ENCODE data around the gene RALGAPA1. TPM values are rescaled to one million over a fixed set of nuclear protein-coding genes. Genes with fewer than 3 reads are reported as not detected.
"Not testable (repeated sequence)": the region's sequence is repeated elsewhere in the genome, so short reads cannot be mapped to it uniquely, and the experiment has no call there.

Gene RALGAPA1
- total RNA-seq, 1 experiment from 2014 or later = 15.9 TPM

DNA sequence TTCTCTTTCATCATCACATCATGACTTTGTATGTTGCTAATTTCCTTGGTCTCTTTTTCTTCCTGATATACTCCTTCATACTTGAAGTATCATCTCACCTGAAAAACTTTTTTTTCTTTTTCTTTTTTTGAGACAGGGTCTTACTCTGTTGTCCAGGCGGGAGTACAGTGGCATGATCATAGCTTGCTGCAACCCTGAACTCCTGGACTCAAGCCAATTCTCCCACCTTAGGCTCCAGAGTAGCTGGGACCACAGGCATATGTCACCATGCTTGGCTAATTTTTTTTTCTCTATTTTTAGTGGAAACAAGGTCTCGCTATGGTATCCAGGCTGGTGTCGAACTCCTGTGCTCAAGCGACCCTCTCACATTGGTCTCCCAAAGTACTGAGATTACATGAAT is 107.6 kb downstream of the RALGAPA1 start:
- no peak for DNase-seq (ENCODE audit: low spot score)

DNA sequence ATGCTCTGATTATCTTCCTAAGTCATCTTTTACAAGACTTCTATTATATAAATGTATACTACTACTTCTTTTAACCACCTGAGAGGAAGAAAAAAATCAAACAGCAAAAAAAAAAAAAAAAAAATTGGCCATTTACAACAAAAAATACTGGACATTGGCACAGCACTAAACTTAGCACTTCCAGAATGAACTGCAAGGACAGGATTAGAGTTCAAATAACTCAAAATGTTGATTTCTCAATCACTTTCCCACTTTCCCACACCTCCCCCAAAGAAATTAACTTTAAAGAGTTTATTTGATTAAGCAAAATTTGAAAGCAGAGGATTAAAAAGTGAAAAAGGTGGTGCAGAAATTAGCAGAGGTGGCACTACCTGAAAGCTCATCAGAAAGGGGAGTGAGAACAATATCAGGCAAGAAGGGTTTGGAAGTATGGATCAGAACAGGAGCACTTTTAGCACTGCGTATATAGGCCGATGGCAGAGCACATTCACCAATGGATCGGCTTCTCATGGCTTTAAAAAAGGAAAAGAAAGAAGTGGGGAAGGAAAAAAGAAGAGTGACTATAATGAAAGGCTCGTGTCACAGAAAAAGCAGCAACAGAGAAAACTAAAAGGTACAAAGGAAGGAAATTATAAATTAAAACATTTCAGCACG is 109.2 kb downstream of the RALGAPA1 start:
- DNase-seq (ENCODE audit: low spot score) = no peak

DNA sequence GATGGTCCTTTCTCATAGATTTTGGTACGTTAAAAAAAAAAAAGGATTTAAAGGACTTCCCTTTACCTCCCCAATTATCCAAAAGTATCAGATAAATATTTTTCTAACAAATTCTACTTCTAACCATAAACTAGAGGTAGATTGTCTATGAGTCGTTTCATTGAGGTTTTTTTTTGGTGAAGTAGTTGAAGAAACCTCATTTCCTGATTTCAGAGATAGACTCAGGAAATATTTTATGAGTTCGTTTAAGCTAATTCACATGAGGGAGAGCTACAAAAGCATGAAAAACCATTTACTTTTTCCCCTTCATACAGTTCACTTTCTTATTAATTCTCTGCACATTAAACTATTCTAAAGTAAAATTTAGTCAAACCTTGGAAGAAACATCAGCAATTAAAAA is 112.5 kb downstream of the RALGAPA1 start:
- DNase-seq (ENCODE audit: low spot score) = no peak

DNA sequence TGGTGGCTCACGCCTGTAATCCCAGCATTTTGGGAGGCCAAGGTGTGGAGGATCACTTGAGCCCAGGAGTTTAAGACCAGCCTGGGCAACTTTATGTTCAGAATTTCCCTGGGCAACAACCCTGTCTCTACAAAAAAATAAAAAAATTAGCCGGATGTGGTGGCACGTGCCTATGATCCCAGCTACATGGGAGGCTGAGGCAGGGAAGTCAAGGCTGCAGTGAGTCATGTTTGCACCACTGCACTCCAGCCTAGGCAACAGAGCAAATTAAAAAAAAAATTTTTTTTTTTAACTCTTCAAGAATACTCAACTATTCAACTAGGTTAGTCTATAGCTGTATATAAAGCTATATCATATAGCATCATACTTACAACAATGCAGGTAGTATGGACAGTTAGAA is 113.0 kb downstream of the RALGAPA1 start:
- no peak for DNase-seq (ENCODE audit: low spot score)

DNA sequence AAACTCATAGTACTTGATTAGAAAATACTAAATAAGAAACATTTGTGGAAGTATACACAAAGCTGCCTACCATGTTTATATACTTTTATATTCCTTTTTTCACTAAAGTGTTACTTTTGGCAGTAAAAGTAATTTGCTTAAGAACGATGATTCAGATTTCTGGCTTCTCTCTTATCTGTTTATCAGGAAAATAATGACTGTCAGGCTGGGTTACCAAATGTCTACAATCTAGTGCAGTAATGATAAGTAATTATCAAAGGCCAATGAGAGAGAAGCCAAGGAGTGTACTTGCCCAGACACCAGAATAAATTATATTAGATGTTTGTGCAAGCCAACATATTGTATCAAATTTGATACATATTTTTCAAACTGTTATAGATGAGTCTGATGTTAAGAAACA is 113.4 kb downstream of the RALGAPA1 start:
- DNase-seq (ENCODE audit: low spot score) = no peak

DNA sequence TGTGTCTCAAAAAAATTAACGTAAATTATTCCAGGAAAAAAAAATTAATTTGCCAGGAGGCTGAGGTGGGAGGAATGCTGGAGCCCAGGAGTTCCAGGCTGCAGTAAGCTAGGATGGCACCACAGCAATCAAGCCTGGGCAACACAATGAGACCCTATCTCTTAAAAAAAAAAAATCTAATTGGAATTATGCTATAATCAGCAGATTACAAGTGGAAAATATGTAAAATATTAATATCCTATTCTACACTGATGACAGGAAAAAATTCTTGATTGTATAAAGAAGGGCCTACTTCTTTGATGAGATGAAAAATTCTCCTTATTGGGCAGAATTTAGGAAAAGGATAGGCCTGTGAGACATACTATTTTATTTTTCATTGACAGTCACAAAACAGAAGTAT is 114.0 kb downstream of the RALGAPA1 start:
- DNase-seq (ENCODE audit: low spot score) = no peak

DNA sequence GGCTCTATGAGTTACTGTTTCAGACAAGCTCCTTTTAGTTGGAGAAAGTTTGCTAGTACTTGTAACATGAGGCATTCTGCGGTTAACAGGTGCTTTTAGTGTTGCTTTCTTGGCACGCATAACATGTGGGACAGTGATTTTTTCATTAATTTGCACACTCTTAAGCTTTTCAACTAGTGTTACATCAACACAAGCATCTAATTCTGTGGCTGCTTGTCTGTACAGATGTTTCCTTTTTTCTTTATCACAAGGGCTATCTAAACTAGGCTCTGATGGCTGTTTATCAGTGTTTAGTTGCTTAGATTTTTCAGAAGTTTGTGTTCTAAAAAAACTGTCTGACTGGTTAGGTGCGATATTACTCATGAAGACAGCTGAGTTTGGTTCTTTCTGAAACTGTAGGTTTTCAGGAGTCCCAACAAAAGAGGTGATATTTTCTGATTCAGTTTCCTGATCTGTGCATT is 120.1 kb downstream of the RALGAPA1 start:
- DNase-seq (ENCODE audit: low spot score) = no peak

DNA sequence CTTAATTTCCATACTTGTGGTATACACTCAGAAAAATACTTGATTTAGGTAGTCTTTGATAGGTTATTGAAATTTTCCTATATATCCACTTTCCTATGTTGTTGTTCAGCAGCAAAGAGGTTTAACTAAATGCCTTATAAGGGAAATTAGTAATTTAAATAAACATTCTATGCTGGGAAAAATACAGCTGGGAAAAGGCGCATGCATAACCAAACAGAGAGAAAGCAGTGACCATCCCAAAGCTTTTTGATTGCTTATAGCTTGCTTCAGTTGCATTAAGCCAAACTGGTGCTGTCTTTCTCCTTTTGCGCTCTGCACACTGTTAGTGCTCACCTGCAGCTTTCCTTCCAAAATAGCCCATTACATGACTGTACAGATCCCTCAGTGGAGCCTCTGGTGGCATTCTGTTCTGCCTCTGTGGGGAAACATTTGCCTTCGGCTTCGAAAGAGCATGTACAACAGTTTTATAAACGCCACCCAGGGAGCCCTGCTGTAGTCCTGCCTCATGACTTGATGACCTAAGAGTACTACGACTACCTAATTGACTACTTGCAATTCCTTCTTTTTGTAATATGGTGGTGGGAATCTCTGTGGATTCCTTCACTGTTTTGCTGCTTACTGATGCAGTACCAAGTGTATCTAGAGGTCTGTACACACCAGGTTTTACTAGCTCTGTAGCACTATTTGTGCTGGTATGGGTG is 120.8 kb downstream of the RALGAPA1 start:
- no peak for DNase-seq (ENCODE audit: low spot score)

DNA sequence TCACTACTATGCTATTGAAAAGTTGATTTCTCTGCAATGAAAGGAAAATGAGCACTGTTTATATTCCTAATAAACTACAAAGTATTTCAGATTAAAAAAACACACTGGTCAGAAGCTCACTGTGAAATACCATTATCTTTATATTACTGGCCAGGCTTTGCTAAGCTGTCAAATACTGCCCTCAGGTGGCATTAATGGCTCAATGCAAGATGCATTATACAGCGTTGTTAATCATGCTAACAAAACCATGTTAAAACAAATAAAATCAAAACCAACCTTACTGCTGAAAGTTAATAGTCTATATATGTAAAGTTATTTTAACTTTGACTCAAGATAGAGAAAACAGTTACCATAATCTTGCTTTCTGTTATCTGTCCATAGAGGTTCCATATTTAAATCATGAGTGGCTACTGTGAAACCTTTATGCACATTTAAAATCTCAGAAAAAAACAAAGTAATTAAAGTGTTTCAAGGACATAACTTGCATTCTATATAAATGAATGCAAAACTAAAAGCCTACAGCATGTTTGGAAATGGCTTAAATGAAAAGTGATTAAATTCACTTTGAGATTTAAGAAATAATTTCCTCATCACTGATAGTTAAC is 121.7 kb downstream of the RALGAPA1 start:
- DNase-seq (ENCODE audit: low spot score) = peak; percentile 33

DNA sequence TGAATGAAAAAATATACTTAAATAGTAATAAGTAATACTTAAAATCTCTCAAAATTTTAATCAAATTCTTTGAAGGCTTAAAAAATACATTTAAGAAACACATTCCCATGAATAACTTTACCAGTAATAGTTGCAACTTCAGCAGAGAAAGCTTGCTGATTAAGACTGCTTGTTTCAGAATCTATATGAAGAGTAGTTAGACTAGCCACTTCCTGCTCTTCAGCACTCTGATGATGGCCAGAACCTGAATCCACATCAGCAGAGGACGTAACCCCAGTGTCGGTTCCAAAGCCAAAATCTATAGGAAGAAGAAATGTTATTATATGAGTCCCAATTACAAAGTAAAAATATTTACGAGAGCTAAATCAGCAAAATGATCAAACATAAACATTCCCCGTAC is 125.4 kb downstream of the RALGAPA1 start:
- DNase-seq (ENCODE audit: low spot score) = not testable (repeated sequence)

DNA sequence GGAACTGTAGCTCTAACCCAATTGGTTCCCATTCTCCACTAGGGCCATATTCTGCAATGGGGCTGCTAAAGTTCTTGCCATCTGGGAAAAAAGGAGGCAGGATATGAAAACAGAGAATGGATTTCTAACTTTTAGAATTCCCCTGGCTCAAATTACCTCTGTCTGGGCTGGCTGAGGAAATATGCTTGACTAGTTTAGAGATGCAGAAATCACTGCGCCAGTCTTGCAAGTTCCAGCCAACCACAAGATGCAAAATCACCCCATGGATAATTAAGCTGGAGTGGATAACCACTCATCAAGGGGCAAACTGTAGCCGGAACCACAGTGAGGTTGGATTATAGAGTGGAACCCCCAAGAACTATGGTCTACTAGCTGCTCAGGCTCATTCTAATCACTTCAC is 126.3 kb downstream of the RALGAPA1 start:
- no peak for DNase-seq (ENCODE audit: low spot score)

DNA sequence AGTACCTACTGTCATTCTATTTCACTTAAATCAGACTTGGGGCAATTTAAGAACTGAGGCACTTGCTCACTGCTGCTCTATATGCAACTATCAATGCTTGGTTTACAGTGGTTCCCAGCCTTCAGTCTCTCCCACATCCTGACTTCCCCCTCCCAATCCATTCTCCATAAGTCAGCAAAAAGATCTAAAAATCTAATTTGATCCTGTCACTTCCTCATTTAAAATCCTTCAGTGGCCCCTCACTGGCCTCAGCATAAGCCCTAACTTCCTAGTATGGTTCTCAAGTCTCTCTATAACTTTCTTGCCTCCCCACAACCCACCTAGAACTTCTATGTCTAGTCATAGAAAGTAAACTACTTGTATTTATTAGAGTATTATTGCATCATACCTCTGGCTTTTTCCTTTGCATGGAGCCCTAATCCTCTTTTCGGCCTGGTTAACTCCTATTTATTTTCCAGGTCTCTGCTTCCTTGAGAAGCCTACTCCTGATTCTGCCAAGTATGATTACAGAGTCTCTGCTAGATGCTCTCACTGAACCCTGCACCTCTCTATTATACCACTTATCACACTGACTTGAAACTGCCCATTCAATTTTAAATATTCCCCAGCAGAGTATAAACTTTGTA is 130.6 kb downstream of the RALGAPA1 start:
- no peak for DNase-seq (ENCODE audit: low spot score)

DNA sequence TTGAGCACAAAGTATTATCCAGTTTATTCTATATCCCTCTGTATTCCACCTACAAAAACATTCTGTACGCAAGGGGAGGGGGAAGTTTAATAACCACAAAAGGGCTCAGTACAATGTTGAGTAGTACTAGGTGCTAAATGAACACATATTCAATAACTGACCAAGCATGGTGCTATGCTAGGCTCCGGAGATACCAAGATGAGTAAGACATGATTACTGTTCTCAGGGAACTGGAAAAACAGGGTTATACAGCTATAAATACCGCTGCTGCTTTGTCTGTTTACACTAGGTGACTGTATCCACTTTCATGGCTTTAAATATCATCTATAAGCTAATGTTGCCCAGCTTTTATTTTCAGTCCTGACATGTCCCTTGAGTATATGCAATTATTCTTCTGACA is 139.3 kb downstream of the RALGAPA1 start:
- peak; percentile 7 for DNase-seq (ENCODE audit: low spot score)

DNA sequence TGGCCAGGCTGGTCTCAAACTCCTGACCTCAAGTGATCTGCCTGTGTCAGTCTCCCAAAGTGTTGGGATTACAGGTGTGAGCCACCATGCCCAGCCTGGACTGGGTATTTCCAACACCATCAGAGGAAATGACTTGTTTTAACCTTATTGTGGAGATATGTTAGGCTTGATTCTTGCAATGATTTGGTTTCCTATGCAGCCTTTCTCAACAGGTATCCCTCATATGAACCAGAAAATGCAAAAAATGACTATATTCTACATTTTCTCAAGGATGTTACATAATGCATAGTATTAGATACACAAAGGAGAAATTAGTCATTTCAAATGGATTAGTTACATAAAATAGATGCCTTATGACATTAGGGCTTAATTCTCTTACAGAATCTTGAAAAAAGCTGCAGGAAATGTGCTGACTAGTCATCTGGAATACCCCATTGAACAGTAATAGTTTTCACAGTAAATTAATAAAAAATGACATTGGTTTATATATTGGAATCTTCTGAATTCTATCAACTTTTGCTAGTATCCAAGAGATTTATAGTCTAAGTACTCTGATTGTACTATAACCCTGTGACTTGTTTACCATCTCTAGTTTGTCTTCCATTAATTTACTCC is 142.6 kb downstream of the RALGAPA1 start:
- DNase-seq (ENCODE audit: low spot score) = no peak

DNA sequence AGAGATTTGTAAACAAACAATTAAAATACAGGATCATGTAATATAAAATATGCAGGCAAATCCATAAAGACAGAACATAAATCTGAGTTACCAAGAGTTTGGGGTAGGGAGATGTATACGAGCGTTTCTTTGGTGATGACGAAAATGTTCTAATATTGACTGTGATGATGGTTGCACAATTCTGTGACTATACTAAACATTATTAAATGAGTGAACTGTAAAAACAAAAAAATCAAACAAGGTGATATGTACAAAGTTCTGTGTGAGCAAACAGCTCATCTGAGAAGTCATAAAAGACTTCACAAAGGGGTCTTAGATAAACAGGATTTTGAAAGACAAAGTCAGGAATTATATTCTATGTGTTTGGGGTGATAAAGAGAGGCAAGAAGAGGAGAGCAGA is 147.2 kb downstream of the RALGAPA1 start:
- no peak for DNase-seq (ENCODE audit: low spot score)

DNA sequence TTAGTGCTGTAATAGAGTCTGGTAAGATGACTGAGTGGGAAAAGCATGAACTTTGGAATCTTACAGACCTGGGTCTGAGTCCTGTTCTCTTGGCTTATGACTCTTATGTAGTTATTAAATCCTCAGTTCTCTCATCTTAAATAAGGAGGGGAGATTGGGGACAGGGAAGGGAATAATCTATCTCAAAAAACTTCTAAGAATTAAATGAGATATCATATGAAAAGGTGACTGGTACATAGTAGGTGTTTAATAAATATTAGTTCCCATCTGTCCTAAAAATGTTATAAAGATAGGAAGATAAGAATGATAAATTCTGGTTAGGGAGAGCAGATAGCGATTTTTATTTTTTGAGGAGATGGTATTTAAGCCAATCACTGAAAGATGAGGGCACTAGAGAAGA is 156.1 kb downstream of the RALGAPA1 start:
- DNase-seq (ENCODE audit: low spot score) = no peak

DNA sequence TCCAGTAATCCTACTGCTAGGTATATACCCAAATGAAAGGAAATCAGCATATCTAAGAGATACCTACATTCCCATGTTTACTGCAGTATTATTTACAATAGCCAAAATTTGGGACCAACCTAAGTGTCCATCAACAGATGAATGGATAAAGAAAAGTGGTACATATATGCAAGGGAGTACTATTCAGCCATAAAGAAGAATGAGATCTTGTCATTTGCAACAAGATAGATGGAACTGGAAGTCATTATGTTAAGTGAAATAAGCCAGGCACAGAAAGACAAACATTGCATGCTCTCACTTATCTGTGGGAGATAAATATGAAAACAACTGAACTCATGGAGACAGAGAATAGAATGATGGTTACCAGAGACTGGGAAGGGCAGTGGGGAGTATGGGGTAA is 165.6 kb downstream of the RALGAPA1 start:
- no peak for DNase-seq (ENCODE audit: low spot score)

DNA sequence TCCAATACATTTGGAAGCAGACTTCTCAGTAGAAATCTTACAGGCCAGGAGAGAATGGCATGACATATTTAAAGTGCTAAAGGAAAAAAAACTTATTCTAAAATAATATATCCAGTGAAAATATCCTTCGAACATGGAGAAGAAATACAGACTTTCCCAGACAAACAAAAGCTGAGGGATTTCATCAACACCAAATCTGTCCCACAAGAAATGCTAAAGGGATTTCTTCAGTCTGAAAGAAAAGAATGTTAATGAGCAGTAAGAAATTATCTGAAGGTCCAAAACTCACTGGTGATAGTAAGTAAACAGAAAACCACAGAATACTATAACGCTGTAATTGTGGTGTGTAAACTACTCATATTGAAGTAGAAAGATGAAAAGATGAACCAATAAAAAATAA is 171.2 kb downstream of the RALGAPA1 start:
- no peak for DNase-seq (ENCODE audit: low spot score)

DNA sequence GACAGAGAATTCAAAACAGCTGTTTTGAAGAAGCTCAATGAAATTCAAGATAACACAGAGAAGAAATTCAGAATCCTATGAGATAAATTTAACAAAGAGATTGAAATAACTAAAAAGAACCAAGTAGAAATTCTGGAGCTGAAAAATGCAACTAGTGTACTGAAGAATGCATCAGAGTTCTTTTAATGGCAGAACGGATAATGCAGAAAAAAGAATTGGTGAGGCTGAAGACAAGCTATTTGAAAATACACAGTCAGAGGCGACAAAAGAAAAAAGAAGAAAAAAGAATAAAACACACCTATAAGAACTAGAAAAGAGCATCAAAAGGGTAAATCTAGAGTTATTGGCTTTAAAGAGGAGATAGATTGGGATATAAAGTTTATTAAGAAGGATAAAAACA is 171.8 kb downstream of the RALGAPA1 start:
- DNase-seq (ENCODE audit: low spot score) = no peak

DNA sequence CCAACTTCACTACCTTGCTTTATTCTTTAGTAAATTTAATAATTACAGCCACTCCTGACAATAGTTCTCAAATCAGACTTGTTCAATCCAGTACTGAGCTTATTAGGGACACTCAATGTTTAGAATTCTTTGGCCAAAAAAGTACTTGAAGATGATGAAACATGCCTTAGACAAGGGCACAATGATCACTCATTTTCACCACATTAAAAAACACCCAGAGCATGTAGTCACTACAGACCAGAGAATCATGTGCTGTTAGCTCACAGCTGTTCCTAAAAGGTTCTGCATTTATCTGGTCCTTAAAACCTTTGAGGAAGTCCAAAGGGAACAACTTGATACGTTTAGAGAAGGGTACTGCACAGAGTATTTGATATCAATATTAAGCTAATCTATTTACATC is 176.4 kb downstream of the RALGAPA1 start:
- DNase-seq (ENCODE audit: low spot score) = no peak

DNA sequence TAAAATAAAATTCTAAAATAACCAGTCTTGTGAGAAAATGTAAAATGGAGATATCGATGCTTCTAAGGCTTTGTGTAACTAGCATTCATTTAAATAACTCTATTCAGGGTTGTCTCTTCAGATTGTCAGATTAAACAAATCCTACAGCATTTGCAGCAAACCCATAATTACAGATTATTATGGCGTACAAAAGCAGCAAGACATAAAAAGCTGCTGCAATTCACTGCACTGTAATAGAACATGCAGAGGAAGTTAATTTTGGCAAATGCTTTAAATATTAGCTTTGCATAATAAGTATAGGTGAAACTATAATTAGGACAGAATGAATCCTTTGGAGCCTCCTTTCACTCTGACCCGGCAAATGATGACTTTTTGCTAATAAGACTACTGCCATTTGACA is 176.8 kb downstream of the RALGAPA1 start:
- DNase-seq (ENCODE audit: low spot score) = no peak

DNA sequence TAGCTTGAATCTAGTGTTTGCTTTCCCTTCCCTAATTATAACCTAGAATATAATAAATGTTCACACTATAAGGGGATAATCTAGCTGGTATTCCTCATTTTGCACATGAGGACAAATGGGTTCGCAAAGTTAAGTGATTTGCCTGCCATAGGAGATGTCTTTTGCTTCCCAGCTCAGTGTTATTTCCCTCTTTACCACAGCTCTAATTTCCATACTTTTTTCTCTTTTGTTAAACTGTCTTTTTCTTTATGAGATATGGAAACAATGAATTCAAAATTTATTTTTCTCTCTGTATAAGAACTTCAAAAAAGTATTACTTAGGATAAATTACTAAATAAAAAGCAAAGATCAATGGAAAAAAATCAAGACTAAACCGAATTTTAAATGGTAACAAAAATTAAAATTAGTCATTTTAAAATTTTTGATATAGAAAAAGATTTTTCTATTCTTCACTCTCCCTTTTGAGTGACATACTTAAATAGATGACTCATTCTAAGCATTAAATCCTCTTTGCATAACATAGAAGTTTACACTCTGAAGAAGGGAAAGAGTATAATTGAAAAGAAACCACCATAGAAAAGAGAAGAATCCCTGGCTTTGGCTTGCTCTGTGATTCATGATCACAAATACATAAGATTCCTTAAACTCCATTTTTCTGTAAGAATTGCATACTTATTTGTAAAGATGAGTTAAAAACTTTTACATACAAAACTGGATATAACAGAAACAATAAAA is 177.9 kb downstream of the RALGAPA1 start:
- no peak for DNase-seq (ENCODE audit: low spot score)

Data from A172 (cell line).